Vagina (tissue), 2 donors: Measurements from ENCODE around the gene PHF13. TPM values are rescaled to one million over a fixed set of nuclear protein-coding genes. Genes with fewer than 3 reads are reported as not detected.
A peak's percentile ranks its signal among the peaks of the same experiment; 100 is the strongest.

ENCODE experiments used
- DNase-seq, 2 donors: peaks; one replicate each; pipeline ENCODE4 v3.0.0-alpha.2; 2017; ENCODE audit errors: extremely low spot score in 2 of 2
- H3K27ac ChIP-seq: fragments of 200-600 bp; sonication (generic); one replicate; pipeline ENCODE4 v1.5.1; 2019
- H3K27me3 ChIP-seq: fragments of 200-600 bp; sonication (generic); one replicate; pipeline ENCODE4 v1.5.1; 2019
- H3K36me3 ChIP-seq, 2 donors: fragments of 200-600 bp; sonication (generic); one replicate each; pipeline ENCODE4 v1.5.1; 2017 to 2019
- H3K4me1 ChIP-seq: fragments of 200-600 bp; sonication (generic); one replicate; pipeline ENCODE4 v1.5.1; 2019
- H3K4me3 ChIP-seq, 2 donors: fragments of 200-600 bp; sonication (generic); 1 replicate in 1 of 2; 2 replicates in 1 of 2; pipeline ENCODE4 v1.5.1; 2016 to 2019
- H3K9me3 ChIP-seq: fragments of 200-600 bp; sonication (generic); one replicate; pipeline ENCODE4 v1.5.1; 2019
- CTCF ChIP-seq, 3 experiments: fragments of 450-650 bp in 2 of 3; fragments of 200-600 bp in 1 of 3; sonication (generic) in 1 of 3; IDR thresholded peaks; one replicate each; pipeline ENCODE4 v1.5.1; 2017 to 2019; ENCODE audit warnings: antibody characterized with exemption in 3 of 3, mild to moderate bottlenecking in 2 of 3, moderate library complexity in 2 of 3
- POLR2A ChIP-seq, 2 donors: fragments of 450-650 bp; IDR thresholded peaks; one replicate each; pipeline ENCODE4 v1.6.1; 2017; ENCODE audit warnings: antibody characterized with exemption in 2 of 2, mild to moderate bottlenecking in 2 of 2, moderate library complexity in 2 of 2
- POLR2AphosphoS5 ChIP-seq, 2 donors: sonication (generic); formaldehyde crosslinking; IDR thresholded peaks; one replicate each; pipeline ENCODE4 v1.9.0; 2017; ENCODE audit warnings: antibody characterized with exemption in 2 of 2, mild to moderate bottlenecking in 2 of 2, low read depth in 1 of 2; ENCODE audit not compliant: insufficient read depth in 1 of 2
- intact Hi-C: fragments of 100-400 bp; cut with DNase I; formaldehyde crosslinking; loops from one replicate; pipeline ENCODE4 v1.15.1; 2023
- total RNA-seq: library from RNA; depleted of rRNA; stranded (reverse); fragments of >200 nt; gene quantifications from one replicate; pipeline ENCODE4 v1.2.3, GENCODE V29; 2016

The PHF13 gene
- total RNA-seq, 1 donor from 2014 or later, result 21.6 TPM

- TF ChIP-seq POLR2AphosphoS5 (IDR thresholded peaks at IDR 0.05; ENCODE audit: insufficient read depth in 1 of 2, low read depth in 1 of 2), result no peak
- TF ChIP-seq POLR2A (IDR thresholded peaks at IDR 0.05), result no peak
- no peak for TF ChIP-seq CTCF (IDR thresholded peaks at IDR 0.05)
- DNase-seq, result no peak
- no peak overlapping the region for H3K4me3 ChIP-seq
- H3K27ac ChIP-seq, result no peak overlapping the region
- intact Hi-C loops, result no loop called here
- H3K9me3 ChIP-seq, result no peaks in the 10 kb centered on the region
- H3K36me3 ChIP-seq, result no peaks in the 10 kb centered on the region
- peaks cover 3% of the 10 kb centered on the region for H3K4me1 ChIP-seq
- no peaks in the 10 kb centered on the region for H3K27me3 ChIP-seq
Observed at GRCh38 chr1:6574025-6574620, 39.4 kb upstream of the PHF13 start.

- Histone ChIP-seq H3K27me3 (no peaks in the 10 kb centered on the region), H3K4me3 (no peak overlapping the region), H3K4me1 (peaks cover 7% of the 10 kb centered on the region), H3K27ac (no peak overlapping the region), H3K9me3 (no peaks in the 10 kb centered on the region), H3K36me3 (no peaks in the 10 kb centered on the region)
- TF ChIP-seq CTCF (IDR thresholded peaks at IDR 0.05) (no peak), POLR2A (IDR thresholded peaks at IDR 0.05) (no peak), POLR2AphosphoS5 (IDR thresholded peaks at IDR 0.05; ENCODE audit: insufficient read depth in 1 of 2, low read depth in 1 of 2) (no peak)
- no peak for DNase-seq
- intact Hi-C loops, result no loop called here
Observed at GRCh38 chr1:6574818-6575217, 38.7 kb upstream of the PHF13 start.

- Histone ChIP-seq H3K4me1 (peaks cover 35% of the 10 kb centered on the region), H3K4me3 (no peak overlapping the region), H3K27ac (no peak overlapping the region), H3K9me3 (no peaks in the 10 kb centered on the region), H3K36me3 (no peaks in the 10 kb centered on the region), H3K27me3 (no peaks in the 10 kb centered on the region)
- TF ChIP-seq POLR2A (IDR thresholded peaks at IDR 0.05) (no peak), POLR2AphosphoS5 (IDR thresholded peaks at IDR 0.05; ENCODE audit: insufficient read depth in 1 of 2, low read depth in 1 of 2) (no peak), CTCF (IDR thresholded peaks at IDR 0.05) (no peak)
- intact Hi-C loops, result no loop called here
- DNase-seq, result no peak
Observed at GRCh38 chr1:6577831-6578525, 35.6 kb upstream of the PHF13 start.

GRCh38 chr1:6578624-6579373 lies 34.7 kb upstream of the PHF13 start:
- H3K27me3 ChIP-seq, result no peaks in the 10 kb centered on the region
- peaks cover 35% of the 10 kb centered on the region for H3K4me1 ChIP-seq
- H3K4me3 ChIP-seq, result peak overlapping the region; percentile 73 to 95
- intact Hi-C loops, result no loop called here
- peak overlapping the region; percentile 89 for H3K27ac ChIP-seq
- H3K9me3 ChIP-seq, result no peaks in the 10 kb centered on the region
- no peak for DNase-seq
- H3K36me3 ChIP-seq, result no peaks in the 10 kb centered on the region
- TF ChIP-seq CTCF (IDR thresholded peaks at IDR 0.05) (no peak), POLR2A (IDR thresholded peaks at IDR 0.05) (no peak), POLR2AphosphoS5 (IDR thresholded peaks at IDR 0.05; ENCODE audit: insufficient read depth in 1 of 2, low read depth in 1 of 2) (no peak)
